Effector memory CD4-positive, alpha-beta T cell (primary cell): Measurements from ENCODE around the gene CPT2.
A peak's percentile ranks its signal among the peaks of the same experiment; 100 is the strongest.

ENCODE experiments used
- DNase-seq, 3 donors: peaks; one replicate each; pipeline ENCODE4 v3.0.0-alpha.2; 2020
- H3K27ac ChIP-seq: 2 replicates; pipeline ENCODE4 v1.7.0; 2013; ENCODE audit warnings: mild to moderate bottlenecking, low read length, moderate library complexity; ENCODE audit not compliant: insufficient read depth, poor library complexity, severe bottlenecking
- H3K27me3 ChIP-seq: replicated peaks from 2 replicates; pipeline ENCODE4 v1.7.0; 2013; ENCODE audit warnings: mild to moderate bottlenecking, low read length; ENCODE audit not compliant: insufficient read depth, control insufficient read depth, poor library complexity, severe bottlenecking
- H3K36me3 ChIP-seq: 2 replicates; pipeline ENCODE4 v1.7.0; 2013; ENCODE audit warnings: mild to moderate bottlenecking, low read length, moderate library complexity; ENCODE audit not compliant: control insufficient read depth, insufficient read depth
- H3K4me1 ChIP-seq: 2 replicates; pipeline ENCODE4 v1.7.0; 2013; ENCODE audit warnings: low read length, mild to moderate bottlenecking; ENCODE audit not compliant: control insufficient read depth, insufficient read depth, poor library complexity, severe bottlenecking
- H3K4me3 ChIP-seq: 2 replicates; pipeline ENCODE4 v1.7.0; 2013; ENCODE audit warnings: low read length, low read depth, mild to moderate bottlenecking; ENCODE audit not compliant: insufficient read depth, poor library complexity, severe bottlenecking
- H3K9me3 ChIP-seq: 2 replicates; pipeline ENCODE4 v1.7.0; 2013; ENCODE audit warnings: mild to moderate bottlenecking, low read length, moderate library complexity; ENCODE audit not compliant: control insufficient read depth
- total RNA-seq, 3 donors: gene quantifications; one replicate each; lab custom pipeline; 2026; lab: John Stamatoyannopoulos, UW

Gene CPT2
- 7.7 to 16.5 (median 9.2) reads per million in 3 donors for total RNA-seq

- Histone ChIP-seq H3K4me3 (peak within 1 kb of the TSS; percentile 74), H3K27ac (peak within 1 kb of the TSS; percentile 92), H3K4me1 (peaks cover 8% of the 10 kb centered on the region), H3K9me3 (no peaks in the 10 kb centered on the region), H3K36me3 (peaks cover 3% of the 10 kb centered on the region), H3K27me3 (no peaks in the 10 kb centered on the region)
- DNase-seq: peak; percentile 81 to 87 (median 87)
These were observed at the start of gene CPT2 for GRCh38 chr1:53196485-53197290. CPT2 (plus strand) TSS chr1:53196824; CDS start chr1:53196944, 120 bp downstream.

- no peaks in the 10 kb centered on the region for H3K27me3 ChIP-seq
- H3K27ac ChIP-seq: no peak overlapping the region
- no peak for DNase-seq
- H3K36me3 ChIP-seq: no peaks in the 10 kb centered on the region
- H3K4me1 ChIP-seq: no peaks in the 10 kb centered on the region
- no peaks in the 10 kb centered on the region for H3K9me3 ChIP-seq
- no peak overlapping the region for H3K4me3 ChIP-seq
These were observed 49.5 kb upstream of the CPT2 start for GRCh38 chr1:53147174-53147573.

GRCh38 chr1:53148123-53148522 is 48.5 kb upstream of the CPT2 start:
- no peaks in the 10 kb centered on the region for H3K27me3 ChIP-seq
- DNase-seq: no peak
- H3K4me1 ChIP-seq: no peaks in the 10 kb centered on the region
- no peak overlapping the region for H3K4me3 ChIP-seq
- no peaks in the 10 kb centered on the region for H3K36me3 ChIP-seq
- H3K27ac ChIP-seq: no peak overlapping the region
- H3K9me3 ChIP-seq: no peaks in the 10 kb centered on the region

- Histone ChIP-seq H3K4me1 (no peaks in the 10 kb centered on the region), H3K36me3 (no peaks in the 10 kb centered on the region), H3K27me3 (no peaks in the 10 kb centered on the region), H3K4me3 (no peak overlapping the region), H3K9me3 (no peaks in the 10 kb centered on the region), H3K27ac (no peak overlapping the region)
- DNase-seq: no peak
These were observed 42.9 kb upstream of the CPT2 start for GRCh38 chr1:53153752-53154151.

GRCh38 chr1:53154859-53155438 is 41.7 kb upstream of the CPT2 start:
- Histone ChIP-seq H3K4me3 (no peak overlapping the region), H3K27me3 (no peaks in the 10 kb centered on the region), H3K36me3 (no peaks in the 10 kb centered on the region), H3K9me3 (no peaks in the 10 kb centered on the region), H3K4me1 (no peaks in the 10 kb centered on the region), H3K27ac (no peak overlapping the region)
- DNase-seq: no peak

- Histone ChIP-seq H3K4me3 (no peak overlapping the region), H3K36me3 (no peaks in the 10 kb centered on the region), H3K4me1 (no peaks in the 10 kb centered on the region), H3K27ac (no peak overlapping the region), H3K9me3 (no peaks in the 10 kb centered on the region), H3K27me3 (no peaks in the 10 kb centered on the region)
- DNase-seq: no peak
These were observed 41.1 kb upstream of the CPT2 start for GRCh38 chr1:53155534-53155933.

- no peak for DNase-seq
- no peaks in the 10 kb centered on the region for H3K9me3 ChIP-seq
- H3K4me1 ChIP-seq: no peaks in the 10 kb centered on the region
- no peaks in the 10 kb centered on the region for H3K27me3 ChIP-seq
- H3K36me3 ChIP-seq: no peaks in the 10 kb centered on the region
- no peak overlapping the region for H3K4me3 ChIP-seq
- no peak overlapping the region for H3K27ac ChIP-seq
These were observed 40.7 kb upstream of the CPT2 start for GRCh38 chr1:53155945-53156344.

- Histone ChIP-seq H3K4me1 (no peaks in the 10 kb centered on the region), H3K36me3 (no peaks in the 10 kb centered on the region), H3K4me3 (no peak overlapping the region), H3K27me3 (no peaks in the 10 kb centered on the region), H3K9me3 (no peaks in the 10 kb centered on the region), H3K27ac (no peak overlapping the region)
- no peak for DNase-seq
These were observed 39.8 kb upstream of the CPT2 start for GRCh38 chr1:53156783-53157182.

GRCh38 chr1:53158900-53159299 is 37.7 kb upstream of the CPT2 start:
- no peaks in the 10 kb centered on the region for H3K36me3 ChIP-seq
- no peaks in the 10 kb centered on the region for H3K9me3 ChIP-seq
- H3K4me1 ChIP-seq: no peaks in the 10 kb centered on the region
- H3K4me3 ChIP-seq: no peak overlapping the region
- DNase-seq: no peak
- H3K27ac ChIP-seq: no peak overlapping the region
- no peaks in the 10 kb centered on the region for H3K27me3 ChIP-seq

GRCh38 chr1:53160924-53161378 is 35.7 kb upstream of the CPT2 start:
- Histone ChIP-seq H3K27ac (no peak overlapping the region), H3K36me3 (no peaks in the 10 kb centered on the region), H3K4me1 (no peaks in the 10 kb centered on the region), H3K27me3 (no peaks in the 10 kb centered on the region), H3K4me3 (no peak overlapping the region), H3K9me3 (no peaks in the 10 kb centered on the region)
- DNase-seq: no peak
